GM21576 (cell line): ENCODE results near the gene F10.

ENCODE experiments used
- ATAC-seq: cut with Tn5 transposase; IDR thresholded peaks from one replicate; pipeline ENCODE4 v1.9.1; 2021; ENCODE audit warnings: mild to moderate bottlenecking, moderate library complexity; ENCODE audit not compliant: unreplicated experiment

The F10 gene

GRCh38 chr13:113115363-113116205 lies 7.0 kb upstream of the F10 start:
- no peak for ATAC-seq

- ATAC-seq, result no peak
Measured at GRCh38 chr13:113116206-113116800, 6.3 kb upstream of the F10 start.

GRCh38 chr13:113116871-113117271 lies 5.7 kb upstream of the F10 start:
- ATAC-seq, result no peak

GRCh38 chr13:113117335-113117872 lies 5.2 kb upstream of the F10 start:
- ATAC-seq, result no peak

GRCh38 chr13:113117911-113118260 lies 4.7 kb upstream of the F10 start:
- no peak for ATAC-seq

- ATAC-seq, result no peak
Measured at GRCh38 chr13:113118261-113119021, 4.2 kb upstream of the F10 start.

- no peak for ATAC-seq
Measured at GRCh38 chr13:113119166-113119821, 3.3 kb upstream of the F10 start.

- no peak for ATAC-seq
Measured at GRCh38 chr13:113119822-113120189, 2.8 kb upstream of the F10 start.

GRCh38 chr13:113120300-113121182 lies 2.1 kb upstream of the F10 start:
- no peak for ATAC-seq

GRCh38 chr13:113121183-113121927 lies 1.2 kb upstream of the F10 start:
- no peak for ATAC-seq

GRCh38 chr13:113121928-113122471 lies 599 bp upstream of the F10 start:
- ATAC-seq, result no peak

GRCh38 chr13:113123226-113124201 lies 915 bp downstream of the F10 start:
- ATAC-seq, result no peak

- ATAC-seq, result no peak
Measured at GRCh38 chr13:113124211-113124970, 1.8 kb downstream of the F10 start.

- ATAC-seq, result no peak
Measured at GRCh38 chr13:113125506-113126264, 3.1 kb downstream of the F10 start.

- ATAC-seq, result no peak
Measured at GRCh38 chr13:113126265-113127150, 3.9 kb downstream of the F10 start.

- ATAC-seq, result no peak
Measured at GRCh38 chr13:113129480-113129879, 6.9 kb downstream of the F10 start.
